ENCODE measurements around the gene JARID2.
"Not testable (repeated sequence)": the region's sequence is repeated elsewhere in the genome, so short reads cannot be mapped to it uniquely, and the experiment has no call there.

Gene JARID2

GRCh38 chr6:15536198-15536955 is 290.5 kb downstream of the JARID2 start:
- H3K4me1 ChIP-seq (ENCODE audit: control insufficient read depth, insufficient read depth, low read length, poor library complexity, severe bottlenecking) = no peaks in the 10 kb centered on the region
- H3K27me3 ChIP-seq (replicated peaks; ENCODE audit: control insufficient read depth, insufficient read depth, low read length, poor library complexity, severe bottlenecking) = no peaks in the 10 kb centered on the region
- no peaks in the 10 kb centered on the region for H3K9me3 ChIP-seq (ENCODE audit: control insufficient read depth, low read length)
- no peak overlapping the region for H3K27ac ChIP-seq (ENCODE audit: insufficient read depth, low read length, poor library complexity, severe bottlenecking)
- no peak for DNase-seq
- peaks cover 12% of the 10 kb centered on the region for H3K36me3 ChIP-seq (ENCODE audit: control insufficient read depth, insufficient read depth, low read length)
- H3K4me3 ChIP-seq (ENCODE audit: insufficient read depth, low read depth, low read length, poor library complexity, severe bottlenecking) = no peak overlapping the region

- H3K27me3 ChIP-seq (replicated peaks; ENCODE audit: control insufficient read depth, insufficient read depth, low read length, poor library complexity, severe bottlenecking) = no peaks in the 10 kb centered on the region
Measured at GRCh38 chr6:15538106-15538505, 292.2 kb downstream of the JARID2 start.

GRCh38 chr6:15538766-15539495 is 293.1 kb downstream of the JARID2 start:
- no peaks in the 10 kb centered on the region for H3K36me3 ChIP-seq (ENCODE audit: control insufficient read depth, insufficient read depth, low read length)
- H3K27me3 ChIP-seq (replicated peaks; ENCODE audit: control insufficient read depth, insufficient read depth, low read length, poor library complexity, severe bottlenecking) = no peaks in the 10 kb centered on the region
- H3K27ac ChIP-seq (ENCODE audit: insufficient read depth, low read length, poor library complexity, severe bottlenecking) = no peak overlapping the region
- DNase-seq = no peak
- H3K4me1 ChIP-seq (ENCODE audit: control insufficient read depth, insufficient read depth, low read length, poor library complexity, severe bottlenecking) = no peaks in the 10 kb centered on the region
- H3K4me3 ChIP-seq (ENCODE audit: insufficient read depth, low read depth, low read length, poor library complexity, severe bottlenecking) = no peak overlapping the region
- H3K9me3 ChIP-seq (ENCODE audit: control insufficient read depth, low read length) = no peaks in the 10 kb centered on the region

More at GRCh38 chr6:15538106-15538505, 292.2 kb downstream of the JARID2 start:
- Histone ChIP-seq H3K9me3 (ENCODE audit: control insufficient read depth, low read length) (no peaks in the 10 kb centered on the region), H3K36me3 (ENCODE audit: control insufficient read depth, insufficient read depth, low read length) (peaks cover 4% of the 10 kb centered on the region), H3K4me1 (ENCODE audit: control insufficient read depth, insufficient read depth, low read length, poor library complexity, severe bottlenecking) (no peaks in the 10 kb centered on the region), H3K4me3 (ENCODE audit: insufficient read depth, low read depth, low read length, poor library complexity, severe bottlenecking) (no peak overlapping the region), H3K27ac (ENCODE audit: insufficient read depth, low read length, poor library complexity, severe bottlenecking) (no peak overlapping the region)
- DNase-seq = no peak

GRCh38 chr6:15539722-15540270 is 293.9 kb downstream of the JARID2 start:
- no peak overlapping the region for H3K4me3 ChIP-seq (ENCODE audit: insufficient read depth, low read depth, low read length, poor library complexity, severe bottlenecking)
- no peaks in the 10 kb centered on the region for H3K36me3 ChIP-seq (ENCODE audit: control insufficient read depth, insufficient read depth, low read length)
- H3K27me3 ChIP-seq (replicated peaks; ENCODE audit: control insufficient read depth, insufficient read depth, low read length, poor library complexity, severe bottlenecking) = no peaks in the 10 kb centered on the region
- no peak overlapping the region for H3K27ac ChIP-seq (ENCODE audit: insufficient read depth, low read length, poor library complexity, severe bottlenecking)
- no peaks in the 10 kb centered on the region for H3K9me3 ChIP-seq (ENCODE audit: control insufficient read depth, low read length)
- DNase-seq = no peak
- no peaks in the 10 kb centered on the region for H3K4me1 ChIP-seq (ENCODE audit: control insufficient read depth, insufficient read depth, low read length, poor library complexity, severe bottlenecking)

- H3K4me3 ChIP-seq (ENCODE audit: insufficient read depth, low read depth, low read length, poor library complexity, severe bottlenecking); H3K4me1 ChIP-seq (ENCODE audit: control insufficient read depth, insufficient read depth, low read length, poor library complexity, severe bottlenecking); H3K27me3 ChIP-seq (replicated peaks; ENCODE audit: control insufficient read depth, insufficient read depth, low read length, poor library complexity, severe bottlenecking); H3K9me3 ChIP-seq (ENCODE audit: control insufficient read depth, low read length); H3K36me3 ChIP-seq (ENCODE audit: control insufficient read depth, insufficient read depth, low read length); H3K27ac ChIP-seq (ENCODE audit: insufficient read depth, low read length, poor library complexity, severe bottlenecking); DNase-seq: not testable (repeated sequence)
Measured at GRCh38 chr6:15543332-15543917, 297.6 kb downstream of the JARID2 start.

- Histone ChIP-seq H3K4me1 (ENCODE audit: control insufficient read depth, insufficient read depth, low read length, poor library complexity, severe bottlenecking) (no peaks in the 10 kb centered on the region), H3K4me3 (ENCODE audit: insufficient read depth, low read depth, low read length, poor library complexity, severe bottlenecking) (no peak overlapping the region), H3K36me3 (ENCODE audit: control insufficient read depth, insufficient read depth, low read length) (no peaks in the 10 kb centered on the region), H3K27ac (ENCODE audit: insufficient read depth, low read length, poor library complexity, severe bottlenecking) (no peak overlapping the region), H3K9me3 (ENCODE audit: control insufficient read depth, low read length) (no peaks in the 10 kb centered on the region), H3K27me3 (replicated peaks; ENCODE audit: control insufficient read depth, insufficient read depth, low read length, poor library complexity, severe bottlenecking) (no peaks in the 10 kb centered on the region)
- DNase-seq = no peak
Measured at GRCh38 chr6:15544321-15544900, 298.5 kb downstream of the JARID2 start.

- Histone ChIP-seq H3K27me3 (replicated peaks; ENCODE audit: control insufficient read depth, insufficient read depth, low read length, poor library complexity, severe bottlenecking) (no peaks in the 10 kb centered on the region), H3K4me1 (ENCODE audit: control insufficient read depth, insufficient read depth, low read length, poor library complexity, severe bottlenecking) (no peaks in the 10 kb centered on the region), H3K36me3 (ENCODE audit: control insufficient read depth, insufficient read depth, low read length) (no peaks in the 10 kb centered on the region), H3K4me3 (ENCODE audit: insufficient read depth, low read depth, low read length, poor library complexity, severe bottlenecking) (no peak overlapping the region), H3K9me3 (ENCODE audit: control insufficient read depth, low read length) (no peaks in the 10 kb centered on the region), H3K27ac (ENCODE audit: insufficient read depth, low read length, poor library complexity, severe bottlenecking) (no peak overlapping the region)
- no peak for DNase-seq
Measured at GRCh38 chr6:15546591-15546990, 300.7 kb downstream of the JARID2 start.

GRCh38 chr6:15547400-15547799 is 301.5 kb downstream of the JARID2 start:
- Histone ChIP-seq H3K36me3 (ENCODE audit: control insufficient read depth, insufficient read depth, low read length) (no peaks in the 10 kb centered on the region), H3K4me1 (ENCODE audit: control insufficient read depth, insufficient read depth, low read length, poor library complexity, severe bottlenecking) (no peaks in the 10 kb centered on the region), H3K27me3 (replicated peaks; ENCODE audit: control insufficient read depth, insufficient read depth, low read length, poor library complexity, severe bottlenecking) (no peaks in the 10 kb centered on the region), H3K4me3 (ENCODE audit: insufficient read depth, low read depth, low read length, poor library complexity, severe bottlenecking) (no peak overlapping the region), H3K9me3 (ENCODE audit: control insufficient read depth, low read length) (no peaks in the 10 kb centered on the region), H3K27ac (ENCODE audit: insufficient read depth, low read length, poor library complexity, severe bottlenecking) (no peak overlapping the region)
- DNase-seq = no peak

- Histone ChIP-seq H3K27me3 (replicated peaks; ENCODE audit: control insufficient read depth, insufficient read depth, low read length, poor library complexity, severe bottlenecking) (no peaks in the 10 kb centered on the region), H3K36me3 (ENCODE audit: control insufficient read depth, insufficient read depth, low read length) (no peaks in the 10 kb centered on the region), H3K4me3 (ENCODE audit: insufficient read depth, low read depth, low read length, poor library complexity, severe bottlenecking) (no peak overlapping the region), H3K9me3 (ENCODE audit: control insufficient read depth, low read length) (no peaks in the 10 kb centered on the region), H3K27ac (ENCODE audit: insufficient read depth, low read length, poor library complexity, severe bottlenecking) (no peak overlapping the region), H3K4me1 (ENCODE audit: control insufficient read depth, insufficient read depth, low read length, poor library complexity, severe bottlenecking) (no peaks in the 10 kb centered on the region)
- no peak for DNase-seq
Measured at GRCh38 chr6:15549371-15549770, 303.5 kb downstream of the JARID2 start.

Measured in effector memory CD4-positive, alpha-beta T cell (primary cell).